ENCODE results near the gene SEMA3G.

DNA sequence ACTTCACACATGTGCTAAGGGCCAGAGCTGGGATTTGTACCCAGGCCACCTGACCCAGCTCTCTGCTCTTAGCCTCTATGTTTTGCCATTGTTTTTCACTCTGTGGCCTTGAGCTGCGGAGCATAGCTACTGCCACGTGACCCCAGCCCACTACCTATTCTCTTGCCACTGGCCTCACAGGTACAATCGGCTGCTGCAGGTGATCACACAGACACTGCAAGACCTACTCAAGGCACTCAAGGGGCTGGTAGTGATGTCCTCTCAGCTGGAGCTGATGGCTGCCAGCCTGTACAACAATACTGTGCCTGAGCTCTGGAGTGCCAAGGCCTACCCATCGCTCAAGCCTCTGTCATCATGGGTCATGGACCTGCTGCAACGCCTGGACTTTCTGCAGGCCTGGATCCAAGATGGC lies 46.2 kb downstream of the SEMA3G start:
- no peak for TF ChIP-seq YY1 (IDR thresholded peaks at IDR 0.05; ENCODE audit: insufficient read depth, insufficient read length)
- no peak for TF ChIP-seq ZNF274 (IDR thresholded peaks at IDR 0.05; ENCODE audit: low read depth, low read length)
